Loucy (cell line): ENCODE measurements around the gene CTIF.

Source experiments
- EZH2phosphoT487 ChIP-seq: fragments of 200-600 bp; IDR thresholded peaks from 2 replicates; pipeline ENCODE4 v1.6.1; 2018; ENCODE audit warnings: antibody characterized with exemption, mild to moderate bottlenecking, moderate library complexity, borderline replicate concordance
- TF ChIP-seq, protein P1 (sequence below): fragments of 200-600 bp; sonication (generic); conservative IDR thresholded peaks from 2 replicates; pipeline ENCODE4 v1.5.1; 2014; ENCODE audit warnings: mild to moderate bottlenecking, antibody characterized with exemption, low read length

DNA sequence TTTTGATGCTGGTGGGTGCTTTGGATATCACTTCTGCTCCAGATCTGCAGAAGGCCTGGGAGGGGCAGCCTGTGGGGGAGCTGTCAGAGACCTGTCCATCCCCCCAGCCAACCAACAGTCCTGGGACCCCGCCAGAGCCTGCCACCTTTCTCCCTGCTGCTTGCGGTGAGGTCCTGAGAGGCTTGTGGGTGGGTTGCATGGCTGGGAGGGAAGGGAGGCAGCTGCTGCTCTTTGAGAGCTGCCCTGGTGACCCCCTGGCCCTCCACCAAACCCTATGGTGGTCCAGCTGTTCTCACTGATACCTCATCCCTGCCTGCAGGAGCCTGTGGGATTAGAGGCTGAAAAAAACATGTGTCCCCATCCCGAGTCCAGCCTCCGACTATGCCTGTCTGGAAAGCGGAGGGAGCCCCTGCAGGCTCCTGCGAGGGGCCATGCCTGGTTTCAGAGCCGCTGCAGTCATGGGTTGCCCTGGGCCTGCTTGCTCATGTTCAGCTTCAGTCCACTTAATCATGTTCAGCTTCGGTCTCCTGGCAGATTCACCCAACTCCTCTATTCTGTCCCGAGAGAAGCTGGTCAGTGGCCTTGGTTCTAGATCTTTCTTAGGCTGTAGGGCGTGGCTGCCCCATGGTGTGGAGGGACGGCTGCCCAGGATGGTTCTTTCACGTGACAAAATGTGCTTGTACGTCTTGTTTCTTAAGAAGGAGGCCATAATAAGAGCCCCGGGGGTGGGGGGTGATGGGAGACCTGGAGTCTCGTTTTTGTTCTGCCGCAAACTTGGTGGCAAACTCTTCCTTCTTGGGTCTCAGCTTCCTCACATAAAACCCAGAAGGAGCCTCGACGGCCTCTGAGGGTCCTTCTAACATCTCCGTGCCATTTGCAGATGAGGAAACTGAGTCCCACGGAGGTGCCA is 98.5 kb downstream of the CTIF start:
- TF ChIP-seq, protein P1, sequence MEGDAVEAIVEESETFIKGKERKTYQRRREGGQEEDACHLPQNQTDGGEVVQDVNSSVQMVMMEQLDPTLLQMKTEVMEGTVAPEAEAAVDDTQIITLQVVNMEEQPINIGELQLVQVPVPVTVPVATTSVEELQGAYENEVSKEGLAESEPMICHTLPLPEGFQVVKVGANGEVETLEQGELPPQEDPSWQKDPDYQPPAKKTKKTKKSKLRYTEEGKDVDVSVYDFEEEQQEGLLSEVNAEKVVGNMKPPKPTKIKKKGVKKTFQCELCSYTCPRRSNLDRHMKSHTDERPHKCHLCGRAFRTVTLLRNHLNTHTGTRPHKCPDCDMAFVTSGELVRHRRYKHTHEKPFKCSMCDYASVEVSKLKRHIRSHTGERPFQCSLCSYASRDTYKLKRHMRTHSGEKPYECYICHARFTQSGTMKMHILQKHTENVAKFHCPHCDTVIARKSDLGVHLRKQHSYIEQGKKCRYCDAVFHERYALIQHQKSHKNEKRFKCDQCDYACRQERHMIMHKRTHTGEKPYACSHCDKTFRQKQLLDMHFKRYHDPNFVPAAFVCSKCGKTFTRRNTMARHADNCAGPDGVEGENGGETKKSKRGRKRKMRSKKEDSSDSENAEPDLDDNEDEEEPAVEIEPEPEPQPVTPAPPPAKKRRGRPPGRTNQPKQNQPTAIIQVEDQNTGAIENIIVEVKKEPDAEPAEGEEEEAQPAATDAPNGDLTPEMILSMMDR = no peak
- no peak for TF ChIP-seq EZH2phosphoT487
